Breast epithelium (tissue), 3 donors: ENCODE measurements around the gene SMAD9.

Experiments used
- POLR2A ChIP-seq: fragments of 450-650 bp; IDR thresholded peaks from one replicate; pipeline ENCODE4 v1.6.1; 2016; ENCODE audit warnings: antibody characterized with exemption, mild to moderate bottlenecking, moderate library complexity
- POLR2AphosphoS5 ChIP-seq, 3 donors: sonication (generic); formaldehyde crosslinking; IDR thresholded peaks; one replicate each; pipeline ENCODE4 v1.6.1; 2017; ENCODE audit warnings: antibody characterized with exemption in 3 of 3
- TF ChIP-seq, protein P1 (sequence below), 3 donors: fragments of 450-650 bp; IDR thresholded peaks; one replicate each; pipeline ENCODE4 v1.5.1; 2016 to 2017; ENCODE audit warnings: antibody characterized with exemption in 3 of 3, mild to moderate bottlenecking in 3 of 3, moderate library complexity in 3 of 3

DNA sequence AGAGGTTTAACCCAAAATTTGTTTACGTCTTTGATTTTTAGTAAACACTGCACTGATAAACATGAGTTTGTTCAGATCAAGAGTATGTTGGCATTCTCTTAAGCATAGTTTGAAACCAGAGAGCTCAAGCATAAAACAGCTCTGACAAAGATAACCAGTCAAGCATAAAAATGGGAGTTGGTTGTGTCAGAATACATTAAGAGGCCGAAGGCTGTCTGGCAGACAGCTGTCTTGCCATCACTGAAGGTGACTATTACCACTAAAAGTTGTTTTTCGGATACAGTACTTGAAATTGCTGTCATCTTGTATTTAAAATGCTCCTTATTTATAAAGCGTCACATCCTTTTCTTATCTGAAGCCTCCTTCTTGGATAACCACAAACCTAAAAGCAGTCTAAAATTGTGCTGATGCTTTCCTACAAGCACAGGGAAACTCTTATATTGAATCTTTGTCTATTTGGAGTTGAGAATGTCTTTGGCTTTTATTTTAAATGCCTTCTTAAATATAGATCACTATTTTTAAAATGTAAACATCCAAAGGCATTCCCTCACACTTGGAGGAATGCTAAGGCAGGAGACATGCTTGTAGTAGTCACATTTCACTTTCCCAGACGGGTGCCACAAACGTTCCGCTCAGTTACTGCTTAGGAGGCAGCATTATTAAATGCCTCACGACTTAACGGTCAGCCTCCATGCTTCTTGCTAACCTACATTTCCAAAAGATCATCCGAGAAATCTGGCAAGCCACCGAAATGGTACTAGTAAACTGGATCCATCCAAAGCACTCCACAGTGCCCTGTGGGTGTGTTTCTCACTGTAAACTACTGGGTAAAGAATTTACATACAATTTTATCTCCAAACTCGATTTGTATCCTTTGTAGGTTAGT lies 1.5 kb downstream of the SMAD9 start:
- TF ChIP-seq, protein P1, sequence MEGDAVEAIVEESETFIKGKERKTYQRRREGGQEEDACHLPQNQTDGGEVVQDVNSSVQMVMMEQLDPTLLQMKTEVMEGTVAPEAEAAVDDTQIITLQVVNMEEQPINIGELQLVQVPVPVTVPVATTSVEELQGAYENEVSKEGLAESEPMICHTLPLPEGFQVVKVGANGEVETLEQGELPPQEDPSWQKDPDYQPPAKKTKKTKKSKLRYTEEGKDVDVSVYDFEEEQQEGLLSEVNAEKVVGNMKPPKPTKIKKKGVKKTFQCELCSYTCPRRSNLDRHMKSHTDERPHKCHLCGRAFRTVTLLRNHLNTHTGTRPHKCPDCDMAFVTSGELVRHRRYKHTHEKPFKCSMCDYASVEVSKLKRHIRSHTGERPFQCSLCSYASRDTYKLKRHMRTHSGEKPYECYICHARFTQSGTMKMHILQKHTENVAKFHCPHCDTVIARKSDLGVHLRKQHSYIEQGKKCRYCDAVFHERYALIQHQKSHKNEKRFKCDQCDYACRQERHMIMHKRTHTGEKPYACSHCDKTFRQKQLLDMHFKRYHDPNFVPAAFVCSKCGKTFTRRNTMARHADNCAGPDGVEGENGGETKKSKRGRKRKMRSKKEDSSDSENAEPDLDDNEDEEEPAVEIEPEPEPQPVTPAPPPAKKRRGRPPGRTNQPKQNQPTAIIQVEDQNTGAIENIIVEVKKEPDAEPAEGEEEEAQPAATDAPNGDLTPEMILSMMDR (IDR thresholded peaks at IDR 0.05) = no peak
- TF ChIP-seq POLR2AphosphoS5 (IDR thresholded peaks at IDR 0.05) (no peak), POLR2A (no peak)
